GM23248 (cell line): Measurements from ENCODE around the gene TBKBP1.

Source experiments
- EZH2 ChIP-seq: fragments of 200-600 bp; sonication (generic); IDR thresholded peaks from 2 replicates; pipeline ENCODE4 v1.6.1; 2018; ENCODE audit warnings: antibody characterized with exemption, mild to moderate bottlenecking; ENCODE audit not compliant: insufficient read depth, poor library complexity, severe bottlenecking
- EZH2phosphoT487 ChIP-seq: fragments of 200-600 bp; sonication (generic); IDR thresholded peaks from 2 replicates; pipeline ENCODE4 v1.6.1; 2018; ENCODE audit warnings: antibody characterized with exemption, moderate library complexity, mild to moderate bottlenecking, low read depth; ENCODE audit not compliant: insufficient read depth

GRCh38 chr17:47676510-47677165, 17.3 kb upstream of the TBKBP1 start:
- TF ChIP-seq EZH2 = no peak
- no peak for TF ChIP-seq EZH2phosphoT487
